NCI-H1436 treated with DMSO at 0.1 percent for 48 hours (cell line): ENCODE data around the gene TRIM54.

Experiments
- DNase-seq: peaks from one replicate; lab custom pipeline; 2025; lab: John Stamatoyannopoulos, UW

Gene TRIM54

GRCh38 chr2:27281855-27282559 is at the start of gene TRIM54:
Gene TRIM54 (plus strand): TSS chr2:27282429. CDS start chr2:27282732, 303 bp downstream.
- no peak for DNase-seq

GRCh38 chr2:27233341-27233740 is 48.9 kb upstream of the TRIM54 start:
- DNase-seq: no peak

GRCh38 chr2:27236136-27236535 is 46.1 kb upstream of the TRIM54 start:
- no peak for DNase-seq

GRCh38 chr2:27236626-27237025 is 45.6 kb upstream of the TRIM54 start:
- no peak for DNase-seq

GRCh38 chr2:27237341-27237945 is 44.8 kb upstream of the TRIM54 start:
- no peak for DNase-seq

- DNase-seq: no peak
Measured at GRCh38 chr2:27238976-27239375, 43.3 kb upstream of the TRIM54 start.

- DNase-seq: no peak
Measured at GRCh38 chr2:27240406-27240805, 41.8 kb upstream of the TRIM54 start.

- no peak for DNase-seq
Measured at GRCh38 chr2:27241761-27242613, 40.2 kb upstream of the TRIM54 start.

GRCh38 chr2:27242614-27242951 is 39.6 kb upstream of the TRIM54 start:
- no peak for DNase-seq

- no peak for DNase-seq
Measured at GRCh38 chr2:27243391-27244130, 38.7 kb upstream of the TRIM54 start.

GRCh38 chr2:27245116-27245515 is 37.1 kb upstream of the TRIM54 start:
- no peak for DNase-seq

GRCh38 chr2:27245626-27246025 is 36.6 kb upstream of the TRIM54 start:
- no peak for DNase-seq

- DNase-seq: no peak
Measured at GRCh38 chr2:27247893-27248292, 34.3 kb upstream of the TRIM54 start.

- no peak for DNase-seq
Measured at GRCh38 chr2:27249159-27249890, 32.9 kb upstream of the TRIM54 start.

GRCh38 chr2:27249891-27250651 is 32.2 kb upstream of the TRIM54 start:
- DNase-seq: no peak

- no peak for DNase-seq
Measured at GRCh38 chr2:27250652-27251379, 31.4 kb upstream of the TRIM54 start.

- no peak for DNase-seq
Measured at GRCh38 chr2:27251766-27252165, 30.5 kb upstream of the TRIM54 start.

GRCh38 chr2:27255187-27255586 is 27.0 kb upstream of the TRIM54 start:
- DNase-seq: no peak

- DNase-seq: no peak
Measured at GRCh38 chr2:27255660-27256059, 26.6 kb upstream of the TRIM54 start.

- no peak for DNase-seq
Measured at GRCh38 chr2:27256855-27257454, 25.3 kb upstream of the TRIM54 start.
